ENCODE data around the gene PCDHGB6. TPM values are rescaled to one million over a fixed set of nuclear protein-coding genes. Genes with fewer than 3 reads are reported as not detected.
"Not testable (repeated sequence)": the region's sequence is repeated elsewhere in the genome, so short reads cannot be mapped to it uniquely, and the experiment has no call there.

The PCDHGB6 gene
- total RNA-seq, 4 donors from 2014 or later: 4.5 to 13.8 (median 8.2) TPM

GRCh38 chr5:141413540-141414069 lies 5.8 kb downstream of the PCDHGB6 start:
- H3K4me3 ChIP-seq: peak overlapping the region; percentile 36
- WGBS: 16% methylated on average over 20 of the region's 25 CpGs

GRCh38 chr5:141414548-141415274 lies 6.9 kb downstream of the PCDHGB6 start:
- peaks cover 62% of the 10 kb centered on the region for H3K9me3 ChIP-seq
- H3K27me3 ChIP-seq; H3K4me1 ChIP-seq; DNase-seq (ENCODE audit: low spot score in 2 of 2); H3K27ac ChIP-seq; H3K36me3 ChIP-seq; H3K4me3 ChIP-seq: not testable (repeated sequence)
- 26% methylated on average over 23 of the region's 46 CpGs for WGBS

More at GRCh38 chr5:141413540-141414069, 5.8 kb downstream of the PCDHGB6 start:
- H3K27me3 ChIP-seq: peaks cover 3% of the 10 kb centered on the region
- no peaks in the 10 kb centered on the region for H3K36me3 ChIP-seq
- TF ChIP-seq EP300 (IDR thresholded peaks at IDR 0.05): no peak
- TF ChIP-seq POLR2AphosphoS5 (IDR thresholded peaks at IDR 0.05): no peak
- TF ChIP-seq CTCF (IDR thresholded peaks at IDR 0.05): no peak
- TF ChIP-seq POLR2A (IDR thresholded peaks at IDR 0.05): no peak
- no peaks in the 10 kb centered on the region for H3K4me1 ChIP-seq
- DNase-seq (ENCODE audit: low spot score in 2 of 2): no peak
- H3K9me3 ChIP-seq: peaks cover 57% of the 10 kb centered on the region
- H3K27ac ChIP-seq: no peak overlapping the region

- WGBS: 27% methylated on average over 23 of the region's 24 CpGs
- H3K27me3 ChIP-seq; H3K27ac ChIP-seq; H3K4me1 ChIP-seq; H3K36me3 ChIP-seq; H3K4me3 ChIP-seq; DNase-seq (ENCODE audit: low spot score in 2 of 2): not testable (repeated sequence)
- H3K9me3 ChIP-seq: peaks cover 62% of the 10 kb centered on the region
These were observed 7.4 kb downstream of the PCDHGB6 start for GRCh38 chr5:141415275-141415618.

DNA sequence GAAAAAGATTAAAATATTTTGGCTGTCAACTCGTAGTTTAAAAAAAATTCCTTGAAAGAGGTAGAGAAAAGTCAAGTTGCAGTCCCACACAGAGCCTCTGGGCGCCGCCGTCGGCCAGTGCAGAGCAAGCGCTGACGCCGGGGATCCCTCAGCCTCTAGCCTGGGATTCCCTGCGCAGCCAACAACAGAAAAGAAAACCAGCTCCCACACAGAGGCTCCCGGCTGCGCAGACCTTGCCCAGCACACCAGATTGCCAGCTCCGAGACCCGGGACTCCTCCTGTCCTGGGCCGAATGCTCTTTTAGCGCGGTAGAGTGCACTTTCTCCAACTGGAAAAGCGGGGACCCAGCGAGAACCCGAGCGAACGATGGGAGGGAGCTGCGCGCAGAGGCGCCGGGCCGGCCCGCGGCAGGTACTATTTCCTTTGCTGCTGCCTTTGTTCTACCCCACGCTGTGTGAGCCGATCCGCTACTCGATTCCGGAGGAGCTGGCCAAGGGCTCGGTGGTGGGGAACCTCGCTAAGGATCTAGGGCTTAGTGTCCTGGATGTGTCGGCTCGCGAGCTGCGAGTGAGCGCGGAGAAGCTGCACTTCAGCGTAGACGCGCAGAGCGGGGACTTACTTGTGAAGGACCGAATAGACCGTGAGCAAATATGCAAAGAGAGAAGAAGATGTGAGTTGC lies 9.8 kb downstream of the PCDHGB6 start, which contains the start of gene PCDHGB7:
Gene PCDHGB7 (plus strand): TSS at position 184 of the 679 bp plus-strand sequence. CDS start 183 bp downstream, at position 367.
- Histone ChIP-seq H3K4me3 (peak within 1 kb of the TSS; percentile 46), H3K9me3 (peaks cover 70% of the 10 kb centered on the region)
- H3K27ac ChIP-seq; H3K4me1 ChIP-seq; H3K27me3 ChIP-seq; H3K36me3 ChIP-seq; DNase-seq (ENCODE audit: low spot score in 2 of 2): not testable (repeated sequence)
- peak; percentile 15 to 63 for TF ChIP-seq CTCF (IDR thresholded peaks at IDR 0.05)
- 18% methylated on average over 31 of the region's 47 CpGs for WGBS

GRCh38 chr5:141419074-141419880 lies 11.5 kb downstream of the PCDHGB6 start:
- H3K4me3 ChIP-seq: no peak overlapping the region
- no peaks in the 10 kb centered on the region for H3K4me1 ChIP-seq
- TF ChIP-seq POLR2A (IDR thresholded peaks at IDR 0.05): no peak
- TF ChIP-seq POLR2AphosphoS5 (IDR thresholded peaks at IDR 0.05): no peak
- TF ChIP-seq CTCF (IDR thresholded peaks at IDR 0.05): no peak
- no peak for TF ChIP-seq EP300 (IDR thresholded peaks at IDR 0.05)
- no peaks in the 10 kb centered on the region for H3K36me3 ChIP-seq
- no peaks in the 10 kb centered on the region for H3K27me3 ChIP-seq
- H3K27ac ChIP-seq: no peak overlapping the region
- DNase-seq (ENCODE audit: low spot score in 2 of 2): no peak
- peaks cover 70% of the 10 kb centered on the region for H3K9me3 ChIP-seq
- 32% methylated on average over 15 of the region's 74 CpGs for WGBS

Data from suprapubic skin (tissue), 4 donors.